GM18861 (cell line): Measurements from ENCODE around the gene LRRC42.
"Not testable (repeated sequence)": the region's sequence is repeated elsewhere in the genome, so short reads cannot be mapped to it uniquely, and the experiment has no call there.

ENCODE experiments used
- ATAC-seq: cut with Tn5 transposase; IDR thresholded peaks from one replicate; pipeline ENCODE4 v1.9.1; 2021; ENCODE audit not compliant: unreplicated experiment

Gene LRRC42

GRCh38 chr1:53964109-53964508 lies 18.0 kb downstream of the LRRC42 start:
- no peak for ATAC-seq

GRCh38 chr1:53966794-53967193 lies 20.6 kb downstream of the LRRC42 start:
- ATAC-seq, result no peak

GRCh38 chr1:53967409-53968124 lies 21.4 kb downstream of the LRRC42 start:
- no peak for ATAC-seq

- ATAC-seq, result no peak
Observed at GRCh38 chr1:53968125-53968513, 22.0 kb downstream of the LRRC42 start.

- ATAC-seq, result not testable (repeated sequence)
Observed at GRCh38 chr1:53969323-53969722, 23.2 kb downstream of the LRRC42 start.

- ATAC-seq, result no peak
Observed at GRCh38 chr1:53971718-53972117, 25.6 kb downstream of the LRRC42 start.

GRCh38 chr1:53975861-53976260 lies 29.7 kb downstream of the LRRC42 start:
- ATAC-seq, result no peak

GRCh38 chr1:53979712-53980450 lies 33.7 kb downstream of the LRRC42 start:
- ATAC-seq, result no peak

- no peak for ATAC-seq
Observed at GRCh38 chr1:53981220-53981619, 35.1 kb downstream of the LRRC42 start.

- no peak for ATAC-seq
Observed at GRCh38 chr1:53982034-53982762, 36.0 kb downstream of the LRRC42 start.

GRCh38 chr1:53982763-53983104 lies 36.6 kb downstream of the LRRC42 start:
- no peak for ATAC-seq

GRCh38 chr1:53984726-53985125 lies 38.6 kb downstream of the LRRC42 start:
- no peak for ATAC-seq

- ATAC-seq, result no peak
Observed at GRCh38 chr1:53986458-53986857, 40.3 kb downstream of the LRRC42 start.

GRCh38 chr1:53987880-53988279 lies 41.7 kb downstream of the LRRC42 start:
- no peak for ATAC-seq

GRCh38 chr1:53992085-53992874 lies 46.1 kb downstream of the LRRC42 start:
- no peak for ATAC-seq

- ATAC-seq, result not testable (repeated sequence)
Observed at GRCh38 chr1:53994516-53994915, 48.4 kb downstream of the LRRC42 start.

- no peak for ATAC-seq
Observed at GRCh38 chr1:53995683-53996082, 49.5 kb downstream of the LRRC42 start.

GRCh38 chr1:53998223-53998622 lies 52.1 kb downstream of the LRRC42 start:
- no peak for ATAC-seq

GRCh38 chr1:53999920-54000319 lies 53.8 kb downstream of the LRRC42 start:
- ATAC-seq, result no peak

- ATAC-seq, result no peak
Observed at GRCh38 chr1:54001591-54001990, 55.4 kb downstream of the LRRC42 start.

GRCh38 chr1:54002544-54003248 lies 56.5 kb downstream of the LRRC42 start:
- ATAC-seq, result no peak
